Neural crest cell (in vitro differentiated cells): ENCODE data around the gene CMTM8. TPM values are rescaled to one million over a fixed set of nuclear protein-coding genes. Genes with fewer than 3 reads are reported as not detected.
A peak's percentile ranks its signal among the peaks of the same experiment; 100 is the strongest.

Experiments
- DNase-seq: peaks from one replicate; pipeline ENCODE4 v3.0.0; 2021; ENCODE audit warnings: low read depth, mixed read lengths, low spot score
- H3K27ac Mint-ChIP-seq: one replicate; pipeline ENCODE4 v1.8.0; 2021; ENCODE audit warnings: mild to moderate bottlenecking, mixed read lengths; ENCODE audit not compliant: unreplicated experiment
- H3K27me3 Mint-ChIP-seq: 2 replicates; pipeline ENCODE4 v1.8.0; 2021; ENCODE audit warnings: low read depth, mild to moderate bottlenecking, mixed read lengths
- H3K36me3 Mint-ChIP-seq: 2 replicates; pipeline ENCODE4 v1.8.0; 2021; ENCODE audit warnings: low read depth, mild to moderate bottlenecking, mixed read lengths
- H3K4me1 Mint-ChIP-seq: 2 replicates; pipeline ENCODE4 v1.8.0; 2021; ENCODE audit warnings: mixed read lengths
- H3K4me3 Mint-ChIP-seq: one replicate; pipeline ENCODE4 v1.8.0; 2021; ENCODE audit warnings: mild to moderate bottlenecking, mixed read lengths
- H3K9me3 Mint-ChIP-seq: 2 replicates; pipeline ENCODE4 v1.8.0; 2021; ENCODE audit warnings: mixed read lengths
- total RNA-seq: library from RNA; stranded (reverse); gene quantifications from 2 replicates; pipeline ENCODE4 v1.2.1, GENCODE V29; 2021
- TF ChIP-seq, protein P1 (sequence below): fragments of 200-600 bp; sonication (generic); conservative IDR thresholded peaks from 2 replicates; pipeline ENCODE4 v1.5.0; 2021; ENCODE audit warnings: antibody characterized with exemption, mild to moderate bottlenecking

Gene CMTM8
- total RNA-seq, 1 donor from 2014 or later: 4.4 TPM

- H3K27ac Mint-ChIP-seq: peak overlapping the region; percentile 64
- TF ChIP-seq, protein P1, sequence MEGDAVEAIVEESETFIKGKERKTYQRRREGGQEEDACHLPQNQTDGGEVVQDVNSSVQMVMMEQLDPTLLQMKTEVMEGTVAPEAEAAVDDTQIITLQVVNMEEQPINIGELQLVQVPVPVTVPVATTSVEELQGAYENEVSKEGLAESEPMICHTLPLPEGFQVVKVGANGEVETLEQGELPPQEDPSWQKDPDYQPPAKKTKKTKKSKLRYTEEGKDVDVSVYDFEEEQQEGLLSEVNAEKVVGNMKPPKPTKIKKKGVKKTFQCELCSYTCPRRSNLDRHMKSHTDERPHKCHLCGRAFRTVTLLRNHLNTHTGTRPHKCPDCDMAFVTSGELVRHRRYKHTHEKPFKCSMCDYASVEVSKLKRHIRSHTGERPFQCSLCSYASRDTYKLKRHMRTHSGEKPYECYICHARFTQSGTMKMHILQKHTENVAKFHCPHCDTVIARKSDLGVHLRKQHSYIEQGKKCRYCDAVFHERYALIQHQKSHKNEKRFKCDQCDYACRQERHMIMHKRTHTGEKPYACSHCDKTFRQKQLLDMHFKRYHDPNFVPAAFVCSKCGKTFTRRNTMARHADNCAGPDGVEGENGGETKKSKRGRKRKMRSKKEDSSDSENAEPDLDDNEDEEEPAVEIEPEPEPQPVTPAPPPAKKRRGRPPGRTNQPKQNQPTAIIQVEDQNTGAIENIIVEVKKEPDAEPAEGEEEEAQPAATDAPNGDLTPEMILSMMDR: no peak
- DNase-seq: no peak
- H3K4me1 Mint-ChIP-seq: peaks cover 25% of the 10 kb centered on the region
- H3K36me3 Mint-ChIP-seq: no peaks in the 10 kb centered on the region
- H3K4me3 Mint-ChIP-seq: no peak overlapping the region
- H3K27me3 Mint-ChIP-seq: no peaks in the 10 kb centered on the region
- H3K9me3 Mint-ChIP-seq: peaks cover 3% of the 10 kb centered on the region
Observed at GRCh38 chr3:32335365-32336112, 97.1 kb downstream of the CMTM8 start.

- no peak overlapping the region for H3K4me3 Mint-ChIP-seq
- H3K27ac Mint-ChIP-seq: no peak overlapping the region
- TF ChIP-seq, protein P1: no peak
- no peaks in the 10 kb centered on the region for H3K27me3 Mint-ChIP-seq
- no peaks in the 10 kb centered on the region for H3K36me3 Mint-ChIP-seq
- no peak for DNase-seq
- H3K4me1 Mint-ChIP-seq: peaks cover 29% of the 10 kb centered on the region
- no peaks in the 10 kb centered on the region for H3K9me3 Mint-ChIP-seq
Observed at GRCh38 chr3:32336113-32336498, 97.6 kb downstream of the CMTM8 start.

- DNase-seq: no peak
- Mint-ChIP-seq H3K9me3 (no peaks in the 10 kb centered on the region), H3K27me3 (no peaks in the 10 kb centered on the region), H3K4me1 (peaks cover 29% of the 10 kb centered on the region), H3K36me3 (no peaks in the 10 kb centered on the region), H3K27ac (no peak overlapping the region), H3K4me3 (no peak overlapping the region)
- TF ChIP-seq, protein P1: no peak
Observed at GRCh38 chr3:32337505-32337904, 99.0 kb downstream of the CMTM8 start.

- no peaks in the 10 kb centered on the region for H3K36me3 Mint-ChIP-seq
- H3K4me1 Mint-ChIP-seq: peaks cover 29% of the 10 kb centered on the region
- no peaks in the 10 kb centered on the region for H3K9me3 Mint-ChIP-seq
- no peak overlapping the region for H3K27ac Mint-ChIP-seq
- H3K4me3 Mint-ChIP-seq: no peak overlapping the region
- DNase-seq: peak; percentile 26
- TF ChIP-seq, protein P1: peak; percentile 70
- no peaks in the 10 kb centered on the region for H3K27me3 Mint-ChIP-seq
Observed at GRCh38 chr3:32340039-32340438, 101.6 kb downstream of the CMTM8 start.

GRCh38 chr3:32340611-32341365, 102.3 kb downstream of the CMTM8 start:
- no peaks in the 10 kb centered on the region for H3K9me3 Mint-ChIP-seq
- H3K4me1 Mint-ChIP-seq: peaks cover 22% of the 10 kb centered on the region

More at GRCh38 chr3:32340611-32341365, 102.3 kb downstream of the CMTM8 start:
- Mint-ChIP-seq H3K4me3 (no peak overlapping the region), H3K27me3 (no peaks in the 10 kb centered on the region), H3K36me3 (no peaks in the 10 kb centered on the region), H3K27ac (no peak overlapping the region)
- no peak for DNase-seq
- TF ChIP-seq, protein P1: no peak
